Measurements from ENCODE around the gene C21orf58.
"Not testable (repeated sequence)": the region's sequence is repeated elsewhere in the genome, so short reads cannot be mapped to it uniquely, and the experiment has no call there.

The C21orf58 gene

DNA sequence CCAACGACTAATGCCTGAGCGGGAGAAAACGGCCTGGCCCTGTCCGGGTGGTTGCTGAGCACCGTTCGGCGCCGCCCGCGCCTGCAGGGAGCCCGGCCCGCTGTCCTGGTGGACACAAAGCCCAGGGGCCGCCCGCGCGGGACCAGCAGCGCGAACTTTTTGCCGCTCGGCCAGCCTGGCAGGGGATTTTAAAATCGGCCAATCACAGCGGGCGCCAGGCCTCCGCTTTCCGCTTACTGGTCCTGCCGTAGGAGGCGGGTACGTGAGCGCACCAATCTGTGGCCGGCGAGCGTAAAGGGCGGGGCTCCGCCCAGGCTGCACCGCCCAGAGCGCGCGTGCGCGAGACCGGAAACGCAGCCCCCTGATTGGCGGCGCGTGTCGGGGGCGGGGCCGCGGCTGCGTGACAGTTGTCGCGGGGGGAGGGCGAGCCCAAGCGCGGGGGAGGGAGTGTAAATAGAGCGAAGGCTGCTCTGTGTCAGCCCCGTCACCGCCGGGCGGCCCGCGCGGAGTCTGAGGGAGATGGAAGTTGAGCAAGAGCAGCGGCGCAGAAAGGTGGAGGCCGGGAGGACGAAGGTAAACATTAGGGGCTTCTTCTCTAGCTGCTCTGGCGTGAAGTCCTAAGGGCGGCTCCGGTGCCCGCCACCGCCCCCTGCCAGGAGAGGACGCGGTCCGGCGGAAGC lies at the start of gene C21orf58, which contains the start of gene PCNT:
Gene C21orf58, minus strand, starts transcription at position 161 of the 680 bp plus-strand sequence. CDS start 1,132 bp downstream, outside the sequence.
Gene PCNT, plus strand, starts transcription at position 447 of the 680 bp plus-strand sequence. Its CDS starts 73 bp downstream, at position 520.
- DNase-seq (ENCODE audit: low spot score): peak; percentile 98

DNA sequence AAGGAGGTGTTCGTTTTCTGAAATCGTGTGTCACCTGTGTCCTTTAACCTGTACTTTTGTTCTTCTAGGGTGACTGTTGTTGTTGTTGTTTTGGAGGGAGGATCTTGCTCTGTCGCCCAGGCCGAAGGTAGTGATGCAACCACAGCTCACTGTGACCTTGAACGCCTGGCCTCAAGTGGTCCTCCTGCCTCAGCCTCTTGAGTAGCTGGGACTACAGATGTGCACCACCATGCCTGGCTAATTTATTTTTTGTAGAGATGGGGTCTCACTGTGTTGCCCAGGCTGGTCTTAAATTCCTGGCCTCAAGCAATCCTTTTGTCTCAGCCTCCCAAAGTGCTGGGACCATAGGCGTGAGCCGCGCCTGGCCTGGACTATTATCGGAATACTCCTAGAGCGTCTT lies 49.3 kb upstream of the C21orf58 start:
- not testable (repeated sequence) for DNase-seq (ENCODE audit: low spot score)

DNA sequence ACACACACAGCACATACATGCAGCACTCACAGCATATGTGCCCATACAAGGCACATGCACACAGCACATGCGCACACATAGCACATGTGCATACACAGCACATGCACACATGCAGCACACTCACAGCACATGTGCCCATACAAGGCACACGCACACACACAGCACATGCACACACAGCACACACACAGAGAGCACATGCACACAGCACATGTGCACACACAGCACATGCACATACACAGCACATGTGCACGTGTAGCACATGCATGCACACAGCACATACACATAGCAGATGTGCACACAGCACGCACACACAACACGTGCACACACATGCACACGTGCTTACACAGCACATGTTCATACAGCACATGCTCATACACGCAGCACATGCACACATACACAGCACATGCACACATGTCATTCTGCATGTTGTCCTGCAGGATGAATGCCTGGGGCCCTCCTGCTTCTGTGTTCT lies 48.4 kb upstream of the C21orf58 start:
- DNase-seq (ENCODE audit: low spot score): no peak

DNA sequence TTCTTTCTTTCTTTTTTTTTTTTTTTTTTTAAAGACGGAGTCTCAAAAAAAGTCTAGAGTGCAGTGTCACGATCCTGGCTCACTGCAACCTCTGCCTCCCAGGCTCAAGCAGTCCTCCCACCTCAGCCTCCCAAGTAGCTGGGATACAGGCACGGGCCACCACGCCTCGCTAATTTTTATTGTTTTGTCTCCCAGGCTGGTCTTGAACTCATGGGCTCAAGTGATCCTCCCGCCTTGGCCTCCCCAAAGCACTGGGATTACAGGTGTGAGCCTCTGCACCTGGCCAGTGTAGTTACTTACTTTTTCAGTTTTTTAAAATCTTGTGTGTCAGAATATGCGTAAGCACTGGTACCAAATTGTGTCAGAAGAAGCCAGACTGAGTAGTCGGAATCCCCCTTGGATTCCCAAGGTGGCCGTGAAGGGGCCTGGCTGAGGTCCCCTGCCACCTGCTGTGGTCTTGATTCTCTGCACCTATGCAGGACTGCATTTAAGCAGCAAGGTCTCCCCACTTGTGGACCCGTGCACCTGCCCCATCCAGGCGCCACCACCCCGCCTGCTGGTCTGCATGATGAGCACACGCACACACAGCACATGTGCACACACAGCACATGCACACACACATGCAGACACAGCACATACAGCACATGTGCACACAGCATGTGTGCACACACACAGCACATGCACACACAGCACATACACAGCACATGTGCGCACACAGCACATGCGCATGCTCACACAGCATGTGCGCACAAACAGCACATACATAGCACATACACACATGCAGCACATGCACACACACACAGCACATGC lies 47.7 kb upstream of the C21orf58 start:
- no peak for DNase-seq (ENCODE audit: low spot score)

DNA sequence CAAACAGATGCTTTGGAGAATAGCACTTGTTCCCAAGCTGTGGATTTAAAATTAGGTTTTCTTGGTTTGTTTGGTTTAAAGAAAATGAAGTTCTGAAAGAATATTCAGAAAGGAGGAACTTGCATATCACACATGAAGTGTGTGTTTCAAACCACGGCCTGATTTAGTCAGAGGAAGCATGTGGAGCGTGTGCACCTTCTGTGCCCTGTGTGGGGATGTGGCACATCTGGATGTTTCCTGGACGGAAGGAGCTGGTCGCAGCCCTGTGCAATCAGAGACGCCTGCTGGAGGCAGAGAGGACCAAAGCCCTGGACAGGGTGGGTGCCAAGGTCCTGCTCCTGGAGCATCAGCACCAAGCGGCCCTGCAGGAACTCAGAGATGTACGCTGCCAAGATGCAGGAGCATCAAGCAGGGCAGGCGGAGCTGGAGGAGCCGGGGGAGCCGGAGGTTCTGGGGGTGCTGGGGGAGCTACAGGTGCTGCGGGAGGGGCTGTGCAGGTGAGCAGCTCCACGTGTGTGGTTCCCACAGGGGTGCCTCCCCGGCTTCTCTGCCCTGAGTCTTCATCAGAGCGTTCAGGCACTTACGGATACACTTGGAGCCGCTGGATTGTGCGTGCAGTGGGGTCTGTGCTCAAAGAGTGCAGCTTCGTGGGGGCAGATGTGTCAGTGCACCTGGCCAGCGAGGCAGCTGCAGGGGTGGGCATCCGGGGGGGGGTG lies 46.0 kb upstream of the C21orf58 start:
- no peak for DNase-seq (ENCODE audit: low spot score)

DNA sequence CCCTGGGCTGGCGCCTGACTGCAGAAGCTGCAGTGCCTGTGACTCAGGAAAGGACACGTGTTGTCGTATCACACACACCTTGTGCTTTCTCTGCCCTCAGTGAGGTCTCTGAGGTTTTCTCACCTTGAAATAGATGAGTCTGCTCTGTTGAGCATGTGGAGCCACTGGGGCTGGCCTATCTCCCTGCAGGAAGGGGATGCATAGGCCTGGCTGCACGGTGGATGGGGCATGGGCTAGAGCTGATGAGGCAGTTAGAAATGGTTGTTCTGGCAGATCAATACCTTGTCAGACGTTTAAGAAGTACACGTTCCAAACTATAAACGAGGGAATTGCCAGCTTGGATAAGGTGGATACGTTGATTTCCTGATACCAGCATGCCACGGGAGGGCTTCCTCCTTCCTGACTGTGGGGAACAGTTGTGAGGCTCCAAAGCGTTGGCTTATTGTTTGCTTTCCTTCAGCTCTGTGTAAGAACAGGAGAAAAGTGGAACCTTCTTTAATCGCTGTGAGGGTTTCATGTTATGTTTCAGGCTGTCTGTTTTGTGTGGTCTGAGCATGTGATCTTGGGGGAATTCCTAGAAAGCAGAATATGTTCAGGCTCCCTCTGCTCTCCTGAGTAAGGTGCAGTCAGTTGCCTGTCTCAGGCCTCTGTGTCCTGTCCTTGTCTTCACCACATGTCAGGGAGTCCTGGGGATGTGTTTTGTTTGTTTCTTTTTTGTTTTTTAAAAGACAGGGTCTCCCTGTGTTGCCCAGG lies 45.0 kb upstream of the C21orf58 start:
- no peak for DNase-seq (ENCODE audit: low spot score)

DNA sequence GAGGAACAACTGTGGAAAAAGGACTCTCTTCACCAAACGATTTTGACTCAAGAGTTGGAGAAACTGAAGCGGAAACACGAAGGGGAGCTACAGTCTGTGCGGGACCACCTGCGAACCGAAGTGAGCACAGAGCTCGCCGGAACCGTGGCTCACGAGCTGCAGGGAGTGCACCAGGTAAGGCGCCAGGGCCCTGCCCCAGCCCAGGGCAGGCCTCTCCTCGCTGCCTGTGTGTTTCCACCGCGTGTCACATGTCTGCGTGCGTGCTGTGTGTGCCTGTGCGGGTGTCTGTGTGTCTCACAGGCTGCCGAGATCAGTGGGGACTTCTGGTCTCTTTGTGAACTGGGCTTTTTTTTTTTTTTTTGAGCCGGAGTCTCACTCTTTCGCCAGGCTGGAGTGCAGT lies 43.3 kb upstream of the C21orf58 start:
- DNase-seq (ENCODE audit: low spot score): no peak

DNA sequence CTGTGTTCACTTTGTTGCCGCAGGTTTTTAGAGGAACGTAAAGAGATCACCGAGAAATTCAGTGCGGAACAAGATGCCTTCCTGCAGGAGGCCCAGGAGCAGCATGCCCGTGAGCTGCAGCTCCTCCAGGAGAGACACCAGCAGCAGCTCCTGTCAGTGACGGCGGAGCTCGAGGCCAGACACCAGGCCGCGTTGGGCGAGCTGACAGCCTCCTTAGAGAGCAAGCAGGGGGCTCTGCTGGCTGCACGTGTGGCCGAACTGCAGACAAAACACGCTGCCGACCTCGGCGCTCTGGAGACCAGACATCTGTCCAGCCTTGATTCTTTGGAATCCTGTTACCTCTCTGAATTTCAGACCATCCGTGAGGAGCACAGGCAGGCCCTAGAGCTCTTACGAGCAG lies 42.9 kb upstream of the C21orf58 start:
- no peak for DNase-seq (ENCODE audit: low spot score)

DNA sequence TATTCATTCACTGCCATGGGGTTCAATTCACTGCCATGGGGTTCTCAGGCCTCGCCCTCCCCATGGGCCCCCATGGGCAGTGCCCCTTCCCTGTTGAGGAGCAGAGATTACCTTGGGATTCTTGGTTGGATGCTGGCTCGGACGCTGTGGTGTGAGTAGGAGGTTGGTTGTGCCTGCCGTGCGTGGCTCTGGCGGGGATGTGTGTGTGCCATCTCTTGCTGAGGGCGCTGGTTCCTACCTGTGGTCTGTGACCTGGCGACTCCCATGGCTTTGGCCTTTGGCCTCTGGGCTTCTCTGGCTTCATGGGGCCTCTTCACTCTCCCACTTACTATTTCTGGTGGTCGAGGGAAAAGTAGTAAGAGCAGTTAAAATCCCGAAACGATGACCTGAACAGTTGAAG lies 42.4 kb upstream of the C21orf58 start:
- no peak for DNase-seq (ENCODE audit: low spot score)

DNA sequence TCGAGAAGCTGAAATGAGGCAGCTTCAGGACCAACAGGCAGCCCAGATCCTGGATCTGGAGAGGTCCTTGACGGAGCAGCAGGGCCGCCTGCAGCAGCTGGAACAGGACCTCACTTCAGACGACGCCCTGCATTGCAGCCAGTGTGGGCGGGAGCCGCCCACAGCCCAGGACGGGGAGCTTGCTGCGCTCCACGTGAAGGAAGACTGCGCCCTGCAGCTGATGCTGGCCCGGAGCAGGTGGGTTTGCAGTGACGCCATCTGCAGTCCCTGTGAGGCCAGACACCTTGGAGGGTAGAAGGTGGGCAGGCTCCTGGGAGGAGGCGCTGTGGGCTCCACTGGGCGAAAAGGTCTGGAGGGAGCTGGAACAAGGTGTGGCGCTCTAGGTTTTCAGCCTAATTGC lies 40.0 kb upstream of the C21orf58 start:
- no peak for DNase-seq (ENCODE audit: low spot score)

DNA sequence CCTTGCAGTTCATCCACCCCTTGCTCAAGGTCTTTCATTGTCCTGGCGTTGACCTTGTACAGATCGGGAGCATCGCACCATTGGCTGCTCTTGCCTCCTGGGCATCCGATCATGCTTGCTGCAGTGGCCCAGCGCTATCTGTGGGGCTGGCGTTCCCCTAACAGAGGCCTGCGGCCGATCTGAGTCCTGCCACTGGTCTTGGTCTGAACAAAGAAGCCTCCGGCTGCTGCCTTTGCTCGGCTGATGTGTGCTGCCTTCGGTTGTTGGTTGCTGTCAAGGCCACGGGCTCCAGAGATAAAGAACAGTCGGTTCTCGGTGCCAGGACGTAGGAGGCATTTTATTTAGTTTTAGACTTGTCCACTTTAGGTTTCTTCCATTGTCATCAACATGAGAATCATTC lies 39.3 kb upstream of the C21orf58 start:
- no peak for DNase-seq (ENCODE audit: low spot score)

DNA sequence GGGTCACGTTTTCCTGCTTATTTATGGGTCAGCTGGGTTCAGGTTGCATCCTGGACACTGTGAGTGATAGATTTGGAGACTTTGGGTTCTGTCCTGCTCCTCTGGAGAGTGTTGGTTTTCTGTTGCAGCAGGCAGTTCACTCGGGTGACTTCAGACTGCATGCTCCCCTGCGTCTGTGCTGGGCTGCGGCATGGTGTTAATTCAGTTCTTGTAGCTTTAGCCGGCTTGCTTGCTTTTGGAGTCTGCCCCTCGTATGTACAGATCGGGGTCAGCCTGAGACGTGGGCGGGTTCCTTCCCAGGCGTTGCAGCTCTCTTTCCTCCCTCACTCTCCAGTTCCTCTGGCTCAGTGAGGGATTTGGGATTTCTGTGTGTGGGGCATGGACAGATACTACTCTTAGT lies 38.3 kb upstream of the C21orf58 start:
- DNase-seq (ENCODE audit: low spot score): no peak

DNA sequence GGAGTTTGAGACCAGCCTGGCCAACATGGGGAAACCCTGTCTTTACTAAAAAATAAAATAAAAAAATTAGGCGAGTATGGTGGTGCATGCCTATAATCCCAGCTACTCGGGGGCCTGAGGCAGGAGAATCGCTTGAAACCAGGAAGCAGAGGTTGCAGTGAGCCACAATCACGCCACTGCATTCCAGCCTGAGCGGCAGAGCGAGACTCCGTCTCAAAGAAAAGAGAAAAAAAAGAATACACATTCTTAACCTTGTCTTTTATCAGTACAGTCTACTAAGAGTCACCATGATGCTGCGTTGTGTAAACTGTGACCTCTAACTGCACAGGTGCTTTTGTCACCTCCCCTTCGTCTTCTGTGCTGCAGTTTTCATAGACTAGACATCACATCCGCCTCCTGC lies 37.5 kb upstream of the C21orf58 start:
- DNase-seq (ENCODE audit: low spot score): no peak

DNA sequence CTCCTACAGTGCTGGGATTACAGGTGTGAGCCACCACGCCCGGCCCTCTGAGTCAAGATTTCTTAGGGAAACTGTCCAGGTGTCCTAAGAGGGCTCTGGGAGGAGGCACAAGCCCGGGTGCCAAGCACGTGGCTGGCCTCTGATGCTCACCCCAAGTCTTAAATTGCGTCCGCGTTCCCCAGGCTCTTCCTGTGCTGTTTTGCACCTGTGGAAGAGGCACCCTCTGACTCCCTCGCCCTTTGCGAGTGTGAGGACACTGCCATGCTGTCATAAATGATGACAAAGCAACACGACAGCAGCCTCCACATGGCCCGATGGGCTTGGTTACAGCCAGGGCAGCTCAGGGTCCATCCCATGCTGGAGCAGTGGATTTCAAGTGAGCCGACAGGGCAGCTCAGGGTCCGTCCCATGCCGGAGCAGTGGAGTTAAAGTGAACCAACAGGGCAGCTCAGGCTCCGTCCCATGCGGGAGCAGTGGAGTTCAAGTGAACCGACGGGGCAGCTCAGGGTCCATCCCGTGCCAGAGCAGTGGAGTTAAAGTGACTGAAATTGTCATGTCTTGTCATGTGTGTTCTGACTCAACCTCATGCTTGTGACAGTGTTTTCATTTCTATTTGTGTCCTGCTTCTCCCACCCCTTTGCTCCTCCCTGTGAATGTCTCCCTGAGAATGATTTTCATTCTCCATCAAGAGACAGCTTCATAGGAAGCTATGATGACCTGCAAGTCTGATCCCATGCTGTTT lies 34.2 kb upstream of the C21orf58 start:
- DNase-seq (ENCODE audit: low spot score): no peak

DNA sequence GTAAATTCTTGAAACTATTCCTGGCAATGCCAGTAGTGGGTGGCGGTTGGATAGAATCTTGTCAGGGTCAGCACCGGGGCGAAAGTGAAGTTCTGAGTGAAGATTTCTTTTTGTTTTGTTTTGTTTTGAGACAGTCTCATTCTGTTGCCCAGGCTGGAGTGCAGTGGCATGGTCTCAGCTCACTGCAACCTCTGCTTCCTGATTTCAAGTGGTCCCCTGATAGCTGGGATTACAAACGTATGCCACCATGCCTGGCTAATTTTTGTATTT lies 33.6 kb upstream of the C21orf58 start:
- no peak for DNase-seq (ENCODE audit: low spot score)

DNA sequence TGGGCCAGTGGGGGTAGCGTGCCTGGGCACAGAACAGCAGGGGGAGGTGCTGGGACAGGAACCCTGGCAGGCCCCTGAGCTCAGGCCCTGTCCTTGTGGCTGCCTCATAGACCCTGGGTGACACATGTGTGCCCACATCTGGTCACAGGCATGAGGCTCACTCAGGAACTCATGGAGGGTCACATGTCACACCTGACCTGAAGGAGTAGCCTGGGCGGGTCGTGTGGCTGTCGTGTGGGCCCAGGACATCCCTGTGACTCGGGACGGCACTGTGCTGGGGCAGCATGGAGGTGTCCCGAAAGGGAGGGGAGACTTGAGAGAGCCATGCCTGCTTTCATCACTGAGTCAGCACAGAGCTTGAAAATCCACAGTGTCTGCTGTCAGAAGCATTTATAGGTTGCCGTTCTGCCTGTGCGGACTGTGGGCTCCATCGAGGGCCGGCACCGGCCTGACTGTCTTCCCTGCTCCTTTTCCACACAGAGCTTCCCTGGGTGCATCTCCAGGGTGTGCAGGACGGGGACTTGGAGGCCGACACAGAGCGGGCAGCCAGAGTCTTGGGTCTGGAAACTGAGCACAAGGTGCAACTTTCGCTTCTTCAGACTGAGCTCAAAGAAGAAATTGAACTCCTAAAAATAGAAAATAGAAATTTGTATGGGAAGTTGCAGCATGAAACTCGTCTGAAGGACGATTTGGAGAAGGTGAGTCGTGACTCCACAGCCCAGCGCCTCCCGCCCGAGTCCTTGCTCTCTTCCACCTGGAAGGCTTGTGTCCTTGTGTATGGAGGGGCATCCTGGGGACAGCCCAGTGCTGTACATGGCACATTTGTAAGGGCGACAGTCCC lies 33.0 kb upstream of the C21orf58 start:
- DNase-seq (ENCODE audit: low spot score): no peak

DNA sequence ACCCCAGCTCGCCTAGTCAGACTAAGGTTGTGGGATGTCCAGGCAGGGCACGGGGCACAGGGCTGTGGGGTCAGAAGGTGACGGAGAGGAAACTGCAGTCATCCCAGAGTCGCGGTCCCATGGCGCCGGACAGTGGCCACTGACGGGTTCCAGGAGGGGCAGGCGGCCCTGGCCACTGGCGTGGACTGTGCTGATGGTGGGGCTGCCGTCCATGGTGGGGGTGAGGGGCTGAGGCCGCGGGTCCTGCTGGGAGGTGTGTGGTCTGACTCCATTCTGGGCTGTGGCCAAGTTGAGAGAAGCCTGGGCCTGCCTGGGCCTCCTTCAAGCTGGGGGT lies 32.3 kb upstream of the C21orf58 start:
- no peak for DNase-seq (ENCODE audit: low spot score)

DNA sequence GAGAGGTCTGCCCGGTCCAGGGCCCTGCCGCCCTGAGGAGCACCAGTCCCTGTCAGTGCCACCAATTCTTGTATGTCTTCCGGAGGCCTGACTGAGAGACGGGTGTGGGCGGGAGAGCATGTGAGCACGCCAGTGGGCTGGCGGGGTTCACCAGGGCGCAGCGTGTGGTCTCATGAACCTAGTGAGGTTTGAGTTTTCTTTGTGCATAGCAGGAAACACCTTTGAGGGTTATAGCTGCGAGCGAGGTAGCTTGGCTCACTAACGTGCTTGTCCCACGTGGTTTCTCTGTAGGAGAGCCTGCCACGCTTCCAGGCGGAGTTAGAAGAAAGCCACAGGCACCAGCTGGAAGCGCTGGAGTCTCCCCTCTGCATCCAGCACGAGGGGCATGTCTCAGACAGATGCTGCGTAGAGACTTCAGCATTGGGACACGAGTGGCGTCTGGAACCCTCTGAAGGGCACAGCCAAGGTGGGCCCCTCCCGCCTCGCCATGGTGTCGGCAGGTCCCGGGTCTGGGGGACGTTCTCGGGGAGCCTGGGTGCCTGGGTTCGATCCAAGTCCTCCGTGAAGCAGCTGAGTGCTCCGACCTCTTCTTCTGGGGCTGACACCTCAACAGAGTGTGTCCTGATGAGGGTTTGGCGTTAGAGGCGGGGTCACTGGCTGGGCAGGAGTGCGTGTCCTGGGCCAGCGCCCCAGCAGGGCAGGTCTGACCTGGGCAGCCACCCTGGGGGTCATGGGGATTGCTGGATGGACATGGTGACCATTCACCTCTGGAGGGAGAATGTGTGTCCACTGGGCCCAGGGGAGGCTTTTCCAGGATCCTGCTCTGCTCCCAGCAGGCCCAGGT lies 31.7 kb upstream of the C21orf58 start:
- no peak for DNase-seq (ENCODE audit: low spot score)

DNA sequence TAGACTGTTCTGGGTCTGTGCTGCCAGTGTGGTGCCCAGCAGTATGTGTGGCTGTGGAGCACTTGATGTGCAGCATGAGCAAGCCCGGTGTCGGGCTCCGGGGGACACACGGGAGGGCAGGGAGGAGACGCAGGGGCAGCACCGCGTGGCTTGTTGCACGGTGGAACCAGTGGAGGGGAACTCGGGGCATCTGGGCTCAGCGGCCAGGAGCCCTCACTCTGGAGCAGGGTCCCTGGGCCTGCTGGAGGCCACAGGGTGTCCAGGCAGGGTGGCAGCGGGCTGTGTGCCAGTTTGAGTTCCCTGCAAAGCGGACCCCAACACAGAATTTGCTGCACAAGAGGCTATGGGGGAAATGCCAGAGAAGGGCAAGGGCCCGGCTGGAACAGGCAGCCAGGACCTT lies 30.8 kb upstream of the C21orf58 start:
- no peak for DNase-seq (ENCODE audit: low spot score)

DNA sequence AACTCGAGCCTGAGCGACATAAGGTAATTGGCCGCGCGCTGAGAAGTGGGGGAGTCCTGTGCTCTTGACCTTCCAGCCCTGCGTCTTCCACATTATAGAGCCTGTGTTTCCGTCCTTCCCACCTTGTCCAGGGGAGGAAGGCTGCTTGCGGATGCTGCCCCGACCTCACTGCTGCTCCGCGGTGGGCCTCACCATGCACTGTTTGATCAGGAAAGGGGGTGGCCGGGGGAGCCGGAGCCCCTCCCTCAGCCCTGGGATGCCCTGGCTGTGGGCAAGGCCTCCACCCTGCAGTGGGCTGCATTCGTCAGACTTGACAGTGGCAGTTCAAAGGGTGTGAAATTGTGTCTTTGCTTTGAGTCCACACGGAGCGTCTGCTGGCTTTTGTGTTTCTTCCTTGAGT lies 30.4 kb upstream of the C21orf58 start:
- DNase-seq (ENCODE audit: low spot score): no peak
